ENCODE results near the gene DNAJC7.

Gene DNAJC7

GRCh38 chr17:42016941-42017865 is at the start of gene DNAJC7:
Gene DNAJC7, minus strand, starts transcription at chr17:42017439. Its CDS starts 23 bp downstream, at chr17:42017416.
- peak; percentile 91 for DNase-seq

GRCh38 chr17:42065201-42065600 is 48.0 kb upstream of the DNAJC7 start:
- no peak for DNase-seq

GRCh38 chr17:42062681-42063080 is 45.4 kb upstream of the DNAJC7 start:
- no peak for DNase-seq

- DNase-seq, result no peak
These were observed 44.6 kb upstream of the DNAJC7 start for GRCh38 chr17:42061646-42062487.

GRCh38 chr17:42060231-42060630 is 43.0 kb upstream of the DNAJC7 start:
- DNase-seq, result no peak

- no peak for DNase-seq
These were observed 42.6 kb upstream of the DNAJC7 start for GRCh38 chr17:42059815-42060214.

DNA sequence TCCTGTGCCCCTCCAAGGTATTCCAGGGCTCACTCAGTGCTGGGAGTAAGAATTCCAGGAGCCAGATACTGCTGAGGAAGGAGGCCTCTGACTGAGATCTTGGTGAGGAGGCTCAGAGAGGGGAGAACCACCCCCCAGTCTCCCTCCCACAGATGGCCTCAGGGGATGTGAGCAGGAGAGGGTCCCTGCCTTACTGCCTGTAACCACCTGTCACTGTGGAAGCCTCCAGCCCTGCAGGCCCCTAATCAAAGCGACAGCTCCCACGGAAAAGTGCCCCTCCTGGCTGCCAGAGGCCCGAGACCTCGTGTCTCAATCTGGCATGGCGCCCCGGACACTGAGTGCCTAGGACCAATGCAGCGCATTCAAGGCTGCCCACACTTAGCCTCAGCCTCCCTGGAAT is 40.8 kb upstream of the DNAJC7 start:
- no peak for DNase-seq

DNA sequence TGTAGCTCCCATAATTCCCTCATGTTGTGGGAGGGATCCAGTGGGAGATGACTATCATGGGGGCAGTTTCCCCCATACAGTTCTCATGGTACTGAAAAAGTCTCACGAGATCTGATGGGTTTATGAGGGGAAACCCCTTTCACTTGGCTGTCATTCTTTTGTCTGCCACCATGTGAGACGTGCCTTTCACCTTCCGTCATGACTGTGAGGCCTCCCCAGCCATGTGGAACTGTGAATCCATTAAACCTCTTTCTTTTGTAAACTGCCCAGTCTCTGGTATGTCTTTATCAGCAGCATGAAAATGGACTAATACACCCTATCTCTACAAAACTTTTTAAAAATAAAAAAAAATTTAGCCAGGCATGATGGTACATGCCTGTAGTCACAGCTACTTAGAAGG is 39.4 kb upstream of the DNAJC7 start:
- no peak for DNase-seq

- DNase-seq, result no peak
These were observed 38.3 kb upstream of the DNAJC7 start for GRCh38 chr17:42055496-42055895.

DNA sequence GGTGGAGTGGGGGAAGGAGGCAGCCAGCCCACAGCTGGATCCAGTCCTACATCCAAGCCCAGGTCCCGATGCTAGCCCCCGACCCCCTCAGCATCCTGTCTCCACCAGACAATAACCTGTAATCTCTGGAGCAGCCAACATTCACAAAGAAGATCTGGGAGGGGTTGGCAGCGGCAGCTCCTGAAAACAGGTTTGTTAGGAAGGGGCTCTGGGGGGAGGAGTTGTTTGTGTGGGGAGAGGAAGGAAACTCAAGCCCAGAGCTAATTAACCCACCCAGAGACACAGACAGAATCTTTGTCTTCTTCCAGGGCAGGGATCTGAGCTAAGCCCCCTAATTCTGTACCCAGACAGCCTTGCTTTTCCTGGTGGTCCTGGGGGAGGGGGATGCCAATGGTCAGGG is 37.8 kb upstream of the DNAJC7 start:
- DNase-seq, result no peak

DNA sequence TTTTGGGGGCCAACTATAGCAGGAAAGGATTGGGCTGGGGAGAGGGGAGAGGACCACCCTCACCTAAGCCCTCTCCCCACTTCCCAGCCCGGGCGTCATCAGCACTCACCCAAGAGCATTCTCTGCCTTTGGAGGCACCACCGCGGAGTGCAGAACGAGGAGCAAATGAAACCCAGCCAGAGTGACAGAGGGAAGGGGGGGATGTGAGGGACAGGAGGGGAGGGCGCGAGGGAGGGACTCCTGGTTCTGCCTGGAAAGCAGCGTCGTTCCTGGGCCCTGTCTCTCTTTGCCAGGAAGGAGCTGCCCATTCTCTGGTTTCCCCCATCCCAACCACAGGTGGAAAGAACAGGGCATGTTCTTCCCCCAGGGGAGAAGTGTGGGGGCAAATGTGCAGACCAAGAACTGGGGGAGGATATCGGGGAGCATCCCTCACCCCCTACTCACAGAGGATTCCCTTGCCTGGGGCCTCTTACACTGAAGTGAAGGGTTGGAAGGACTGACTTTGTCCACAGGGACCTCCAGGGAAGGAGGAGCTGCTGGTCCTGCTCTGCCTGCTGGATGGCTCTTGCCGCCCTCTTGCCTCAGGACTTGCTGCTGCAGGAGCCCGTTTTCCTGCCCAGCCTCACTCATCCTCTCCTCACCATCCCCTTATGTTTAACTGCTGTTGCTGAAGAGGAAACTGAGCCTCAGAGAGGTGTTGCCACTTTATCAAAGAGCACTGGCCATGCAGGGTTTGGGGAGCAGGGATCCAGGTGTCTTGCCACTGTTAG is 36.7 kb upstream of the DNAJC7 start:
- DNase-seq, result no peak

DNA sequence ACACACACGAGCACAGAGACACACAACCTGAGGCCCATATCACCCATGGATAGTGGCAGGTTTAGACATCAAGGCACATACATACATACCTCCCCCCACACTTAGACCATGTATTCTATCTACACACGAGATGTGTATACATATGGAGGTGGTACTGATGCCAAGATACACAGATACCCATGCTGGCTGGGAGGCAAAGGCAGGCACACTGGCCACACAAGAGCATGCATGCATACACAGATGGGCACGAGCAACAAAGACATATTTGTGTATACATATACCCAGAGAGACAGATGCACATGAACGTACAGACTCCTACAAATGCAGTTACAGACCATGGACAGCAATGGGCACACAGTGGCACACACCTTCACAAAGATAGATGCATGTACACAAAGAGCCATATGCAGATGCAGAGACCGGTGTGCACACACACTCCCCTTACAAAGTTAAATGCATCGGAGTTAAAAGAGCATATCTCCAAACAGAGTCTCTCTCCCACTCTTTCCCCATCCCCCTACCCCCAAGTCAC is 35.2 kb upstream of the DNAJC7 start:
- no peak for DNase-seq

- no peak for DNase-seq
These were observed 34.4 kb upstream of the DNAJC7 start for GRCh38 chr17:42051645-42052044.

DNA sequence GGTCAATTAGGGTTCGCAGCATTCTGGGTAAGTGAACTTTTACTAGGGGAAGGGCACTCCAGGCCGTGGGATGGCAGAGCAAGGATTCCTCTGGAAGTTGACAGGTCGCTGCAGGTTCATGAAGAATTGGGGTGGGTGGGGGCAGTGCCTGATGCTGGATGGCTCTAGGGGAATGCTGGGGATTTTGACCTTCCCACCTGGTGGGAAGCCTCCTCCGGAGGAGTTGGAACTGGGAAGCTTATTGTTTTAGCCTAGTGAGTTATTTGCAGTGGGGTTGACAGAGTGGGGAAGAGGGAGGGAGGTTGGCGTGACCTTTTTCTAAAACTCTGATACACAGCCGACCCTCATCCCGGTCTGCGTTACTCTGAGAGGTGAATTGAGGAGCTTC is 33.8 kb upstream of the DNAJC7 start:
- no peak for DNase-seq

DNA sequence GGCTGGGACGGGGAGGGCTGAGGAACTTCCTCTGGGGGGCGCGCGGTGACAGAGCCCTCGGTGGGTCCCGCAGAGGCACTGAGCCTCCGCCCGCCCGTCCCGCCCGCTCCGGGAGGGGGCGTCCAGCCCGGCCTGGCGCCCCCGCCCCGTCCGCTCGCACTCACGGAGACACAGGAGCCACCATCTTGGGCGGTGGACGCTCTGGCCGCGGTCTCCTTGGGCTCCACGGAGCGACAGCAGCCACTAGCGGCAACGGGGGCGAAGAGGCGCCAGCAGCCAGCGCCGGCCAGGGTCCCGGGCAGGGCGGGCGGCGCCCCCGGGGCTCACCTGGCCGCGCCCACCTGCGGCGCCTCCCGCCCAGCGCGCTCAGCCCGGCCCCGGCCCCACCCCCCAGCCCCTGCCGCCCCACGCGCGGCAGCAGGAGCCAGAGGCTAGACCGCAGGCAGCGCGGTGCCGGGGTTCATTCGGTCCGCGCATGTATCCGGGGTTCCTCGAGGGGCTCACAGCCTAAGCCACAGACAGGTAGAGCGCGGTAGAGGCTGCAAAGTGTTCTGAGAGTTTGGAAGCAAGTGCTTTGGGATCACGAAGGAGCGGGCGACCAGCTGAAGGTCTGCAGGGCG is 33.3 kb upstream of the DNAJC7 start, which contains the start of gene C17orf113:
C17orf113 (minus strand) TSS at position 209 of the 620 bp plus-strand sequence. CDS start 7,225 bp downstream, outside the sequence.
- DNase-seq, result peak; percentile 37

DNA sequence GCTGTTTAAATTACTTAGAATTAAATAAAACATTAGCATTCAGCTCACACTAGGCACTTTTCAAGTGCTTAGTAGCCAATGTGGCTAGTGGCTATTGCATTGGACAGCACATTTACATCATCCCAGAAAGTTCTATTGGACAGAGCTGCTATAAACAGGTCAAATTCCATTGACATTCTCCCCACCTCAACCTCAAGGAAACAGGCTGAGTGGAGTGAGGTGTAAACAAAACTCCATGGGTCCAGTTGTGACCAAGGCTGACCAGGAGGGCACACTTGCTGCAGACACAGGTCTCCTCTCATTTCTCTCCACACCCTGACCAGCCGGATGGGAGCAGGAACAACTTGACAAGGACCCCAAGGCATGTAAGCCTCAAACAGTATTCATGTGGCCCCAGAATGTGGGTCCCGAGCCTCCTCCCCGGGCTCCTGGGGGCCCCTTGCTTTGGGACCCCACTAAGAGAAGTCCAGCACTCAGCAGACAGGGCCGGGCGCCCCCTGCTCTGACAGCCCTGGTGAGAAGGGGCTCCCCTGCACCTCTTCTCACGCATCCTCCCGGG is 32.7 kb upstream of the DNAJC7 start:
- no peak for DNase-seq

DNA sequence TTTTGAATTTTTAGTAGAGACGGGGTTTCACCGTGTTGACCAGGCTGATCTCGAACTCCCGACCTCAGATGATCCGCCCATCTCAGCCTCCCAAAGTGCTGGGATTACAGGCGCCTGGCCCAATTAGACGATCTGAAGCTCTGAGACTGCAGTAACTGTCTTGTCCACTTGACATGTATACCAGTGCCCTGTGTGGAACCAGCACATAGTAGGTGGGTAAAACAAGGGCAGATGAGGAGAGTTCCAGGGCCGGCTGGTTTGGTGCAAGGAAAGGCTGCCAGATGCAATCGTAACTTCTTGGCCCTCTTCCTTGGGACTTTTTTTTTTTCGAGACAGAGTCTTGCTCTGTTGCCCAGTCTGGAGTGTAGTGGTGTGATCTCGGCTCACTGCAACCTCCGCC is 30.1 kb upstream of the DNAJC7 start:
- no peak for DNase-seq

GRCh38 chr17:42045719-42046118 is 28.5 kb upstream of the DNAJC7 start:
- no peak for DNase-seq

- DNase-seq, result no peak
These were observed 25.5 kb upstream of the DNAJC7 start for GRCh38 chr17:42042598-42043319.

DNA sequence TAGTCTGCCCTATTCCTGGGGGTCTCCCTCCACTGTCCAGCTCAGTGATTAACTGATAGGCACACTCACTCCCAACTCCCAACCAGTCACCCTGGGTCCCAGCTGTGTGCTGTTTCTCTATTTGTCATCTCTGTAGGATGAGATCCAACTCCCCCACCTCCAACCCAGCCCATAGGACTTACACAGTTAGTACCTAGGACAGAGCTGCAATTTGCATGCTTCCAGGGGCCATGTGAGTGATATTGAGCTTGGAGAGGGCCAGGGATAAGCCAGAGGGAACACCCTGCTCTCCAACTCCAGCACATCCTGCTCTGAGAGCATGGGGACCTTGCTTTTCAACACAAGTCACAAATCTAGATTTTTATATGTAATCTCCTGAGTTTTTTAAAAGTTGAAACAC is 24.4 kb upstream of the DNAJC7 start:
- DNase-seq, result no peak

DNA sequence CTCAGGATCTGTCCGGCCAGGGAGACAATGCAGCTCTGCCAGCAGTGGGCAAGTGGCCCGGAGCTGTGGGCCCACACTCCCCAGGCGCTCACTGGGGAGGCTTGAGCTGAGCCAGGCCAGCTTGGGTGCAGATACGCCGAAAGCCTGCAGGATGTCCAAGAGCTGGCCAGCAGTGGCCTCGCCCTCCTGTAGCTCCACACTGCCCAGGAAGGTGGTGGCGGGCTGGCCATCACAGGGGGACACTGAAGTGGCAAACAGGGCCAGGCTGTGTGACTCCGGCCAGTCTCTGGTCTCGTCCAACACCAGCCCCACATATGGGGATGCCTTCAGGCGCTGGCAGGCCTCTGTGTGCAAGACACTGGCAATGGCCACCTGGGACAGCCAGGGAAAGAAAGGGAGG is 23.6 kb upstream of the DNAJC7 start:
- DNase-seq, result no peak
